NCI-H82 treated with DMSO at 0.1 percent for 48 hours (cell line): ENCODE results near the gene RPA3.

ENCODE experiments used
- DNase-seq: peaks from one replicate; lab custom pipeline; 2025; ENCODE audit not compliant: unreplicated experiment; lab: John Stamatoyannopoulos, UW

Gene RPA3

GRCh38 chr7:7654964-7655715 lies 63.3 kb downstream of the RPA3 start:
- no peak for DNase-seq

- DNase-seq = no peak
These were observed 64.7 kb downstream of the RPA3 start for GRCh38 chr7:7653593-7654187.

- DNase-seq = no peak
These were observed 65.4 kb downstream of the RPA3 start for GRCh38 chr7:7652798-7653540.

GRCh38 chr7:7651479-7651878 lies 66.9 kb downstream of the RPA3 start:
- DNase-seq = no peak

GRCh38 chr7:7650682-7651206 lies 67.7 kb downstream of the RPA3 start:
- DNase-seq = no peak

- no peak for DNase-seq
These were observed 70.8 kb downstream of the RPA3 start for GRCh38 chr7:7647495-7648036.

- DNase-seq = no peak
These were observed 76.3 kb downstream of the RPA3 start for GRCh38 chr7:7642081-7642480.

- no peak for DNase-seq
These were observed 77.2 kb downstream of the RPA3 start for GRCh38 chr7:7641129-7641663.

- DNase-seq = peak; percentile 99
These were observed 77.9 kb downstream of the RPA3 start, which contains the start of gene UMAD1 for GRCh38 chr7:7640221-7641128. Gene UMAD1, plus strand, starts transcription at chr7:7640752. Its CDS starts 32,620 bp downstream, at chr7:7673372.

- DNase-seq = peak; percentile 21
These were observed 78.6 kb downstream of the RPA3 start for GRCh38 chr7:7639847-7640220.

- DNase-seq = no peak
These were observed 79.0 kb downstream of the RPA3 start for GRCh38 chr7:7639421-7639820.

GRCh38 chr7:7630626-7631329 lies 87.6 kb downstream of the RPA3 start:
- no peak for DNase-seq

- DNase-seq = no peak
These were observed 89.9 kb downstream of the RPA3 start for GRCh38 chr7:7628476-7628875.

GRCh38 chr7:7620644-7621210 lies 97.7 kb downstream of the RPA3 start:
- DNase-seq = no peak

- DNase-seq = no peak
These were observed 98.2 kb downstream of the RPA3 start for GRCh38 chr7:7620236-7620635.

- DNase-seq = no peak
These were observed 100.0 kb downstream of the RPA3 start for GRCh38 chr7:7618410-7618809.

- no peak for DNase-seq
These were observed 100.9 kb downstream of the RPA3 start for GRCh38 chr7:7617550-7617949.

- DNase-seq = no peak
These were observed 104.2 kb downstream of the RPA3 start for GRCh38 chr7:7614018-7614741.

- no peak for DNase-seq
These were observed 105.2 kb downstream of the RPA3 start for GRCh38 chr7:7613210-7613609.
